GM12874 (cell line): Measurements from ENCODE around the gene NIPAL1.

Source experiments
- CTCF ChIP-seq: IDR thresholded peaks from 2 replicates; pipeline ENCODE4 v1.5.1; 2011; ENCODE audit warnings: low read depth, mild to moderate bottlenecking, control low read depth, low read length, moderate library complexity; ENCODE audit not compliant: insufficient read depth

Gene NIPAL1

GRCh38 chr4:48027653-48028052 lies 11.1 kb downstream of the NIPAL1 start:
- TF ChIP-seq CTCF, result no peak

GRCh38 chr4:48028696-48029095 lies 12.1 kb downstream of the NIPAL1 start:
- TF ChIP-seq CTCF, result no peak

GRCh38 chr4:48030470-48030869 lies 13.9 kb downstream of the NIPAL1 start:
- TF ChIP-seq CTCF, result no peak

GRCh38 chr4:48031802-48032525 lies 15.4 kb downstream of the NIPAL1 start:
- TF ChIP-seq CTCF, result no peak

GRCh38 chr4:48032721-48033120 lies 16.1 kb downstream of the NIPAL1 start:
- no peak for TF ChIP-seq CTCF

GRCh38 chr4:48033412-48033811 lies 16.8 kb downstream of the NIPAL1 start:
- TF ChIP-seq CTCF, result no peak

GRCh38 chr4:48033825-48034413 lies 17.3 kb downstream of the NIPAL1 start:
- TF ChIP-seq CTCF, result peak; percentile 50; the same call in 1 of the 2 replicates
